T-cell (primary cell): Measurements from ENCODE around the gene FANCE. TPM values are rescaled to one million over a fixed set of nuclear protein-coding genes. Genes with fewer than 3 reads are reported as not detected.

Experiments
- ATAC-seq, 4 experiments: fragments of 200-7000 bp in 3 of 4; fragments of 150-1000 bp in 1 of 4; cut with Tn5 transposase; replicated peaks in 1 of 4; 1 replicate in 3 of 4; 2 replicates in 1 of 4; pipeline ENCODE4 v1.10.0; 2021; ENCODE audit warnings: moderate library complexity in 3 of 4, mild to moderate bottlenecking in 2 of 4, moderate number of reproducible peaks in 1 of 4
- CTCF ChIA-PET, 2 donors: fragments of 300-600 bp; sonication (Branson Sonifier 250); formaldehyde crosslinking; loops; one replicate each; lab custom pipeline; 2022; ENCODE audit warnings: antibody characterized with exemption in 2 of 2; lab: Charles Lee
- POLR2A ChIA-PET, 2 donors: fragments of 300-600 bp; sonication (Branson Sonifier 250); formaldehyde crosslinking; loops; one replicate each; lab custom pipeline; 2022; ENCODE audit warnings: antibody characterized with exemption in 2 of 2; lab: Charles Lee
- DNase-seq, 35 experiments: peaks; one replicate each; pipeline versions ENCODE4 v3.0.0 to v3.0.0-alpha.2; 2013 to 2023
- H3K27ac ChIP-seq: one replicate; pipeline ENCODE4 v1.5.1; 2013; ENCODE audit warnings: low read length
- H3K27me3 ChIP-seq, 2 experiments: replicated peaks in 1 of 2; 1 replicate in 1 of 2; 2 replicates in 1 of 2; pipeline versions ENCODE4 v1.6.1 to v1.7.0; 2013; ENCODE audit warnings: low read length in 1 of 2, mixed read lengths in 1 of 2; ENCODE audit not compliant: control insufficient read depth in 2 of 2, insufficient read depth in 2 of 2; ENCODE audit errors: extremely low read depth in 1 of 2
- H3K36me3 ChIP-seq, 2 donors: 1 replicate in 1 of 2; 2 replicates in 1 of 2; pipeline versions ENCODE4 v1.6.1 to v1.7.0; 2013; ENCODE audit warnings: low read length in 1 of 2; ENCODE audit not compliant: control insufficient read depth in 2 of 2, insufficient read depth in 1 of 2; ENCODE audit errors: extremely low read depth in 1 of 2
- H3K4me1 ChIP-seq, 2 experiments: 1 replicate in 1 of 2; 2 replicates in 1 of 2; pipeline versions ENCODE4 v1.6.1 to v1.7.0; 2013; ENCODE audit warnings: low read length in 2 of 2, mixed read lengths in 1 of 2; ENCODE audit not compliant: insufficient read depth in 2 of 2, control insufficient read depth in 1 of 2; ENCODE audit errors: extremely low read depth in 1 of 2
- H3K4me3 ChIP-seq, 2 donors: 1 replicate in 1 of 2; 2 replicates in 1 of 2; pipeline versions ENCODE4 v1.5.1 to v1.7.0; 2013; ENCODE audit warnings: mild to moderate bottlenecking in 2 of 2, low read length in 1 of 2, moderate library complexity in 1 of 2; ENCODE audit not compliant: control insufficient read depth in 1 of 2; ENCODE audit errors: extremely low read depth in 1 of 2
- H3K9me3 ChIP-seq: 2 replicates; pipeline ENCODE4 v1.7.0; 2013
- H3K27ac Mint-ChIP-seq, 2 donors: one replicate each; pipeline ENCODE4 v1.8.0; 2020 to 2021; ENCODE audit warnings: mild to moderate bottlenecking in 2 of 2, mixed read lengths in 2 of 2
- H3K27me3 Mint-ChIP-seq, 2 donors: one replicate each; pipeline ENCODE4 v1.8.0; 2021 to 2022; ENCODE audit warnings: mixed read lengths in 2 of 2
- H3K36me3 Mint-ChIP-seq: one replicate; pipeline ENCODE4 v1.8.0; 2021; ENCODE audit warnings: mixed read lengths
- H3K4me1 Mint-ChIP-seq, 3 donors: one replicate each; pipeline ENCODE4 v1.8.0; 2020 to 2022; ENCODE audit warnings: mixed read lengths in 3 of 3, mild to moderate bottlenecking in 1 of 3
- H3K4me3 Mint-ChIP-seq, 3 donors: one replicate each; pipeline ENCODE4 v1.8.0; 2020 to 2022; ENCODE audit warnings: mild to moderate bottlenecking in 3 of 3, mixed read lengths in 3 of 3, moderate library complexity in 3 of 3
- H3K9me3 Mint-ChIP-seq, 3 donors: one replicate each; pipeline ENCODE4 v1.8.0; 2020 to 2022; ENCODE audit warnings: mixed read lengths in 3 of 3
- WGBS: methylation state at CpG from one replicate; pipeline ENCODE4 v1.1.5; 2013; ENCODE audit warnings: missing lambda C conversion rate; ENCODE audit not compliant: insufficient coverage; 5-methylcytosine and 5-hydroxymethylcytosine counted together
- total RNA-seq, 35 experiments: library from RNA in 6 of 35; stranded (reverse) in 6 of 35; fragments of 120-200 nt in 1 of 35; gene quantifications; one replicate each; pipeline versions ENCODE4 v1.2.1 to v1.2.4 and lab custom pipeline; 2013 to 2026

FANCE gene
- total RNA-seq, 5 donors from 2014 or later (not counting 1 experiment from before 2014, with no cell fraction given), result 5.6 to 12.8 (median 11.7) TPM

DNA sequence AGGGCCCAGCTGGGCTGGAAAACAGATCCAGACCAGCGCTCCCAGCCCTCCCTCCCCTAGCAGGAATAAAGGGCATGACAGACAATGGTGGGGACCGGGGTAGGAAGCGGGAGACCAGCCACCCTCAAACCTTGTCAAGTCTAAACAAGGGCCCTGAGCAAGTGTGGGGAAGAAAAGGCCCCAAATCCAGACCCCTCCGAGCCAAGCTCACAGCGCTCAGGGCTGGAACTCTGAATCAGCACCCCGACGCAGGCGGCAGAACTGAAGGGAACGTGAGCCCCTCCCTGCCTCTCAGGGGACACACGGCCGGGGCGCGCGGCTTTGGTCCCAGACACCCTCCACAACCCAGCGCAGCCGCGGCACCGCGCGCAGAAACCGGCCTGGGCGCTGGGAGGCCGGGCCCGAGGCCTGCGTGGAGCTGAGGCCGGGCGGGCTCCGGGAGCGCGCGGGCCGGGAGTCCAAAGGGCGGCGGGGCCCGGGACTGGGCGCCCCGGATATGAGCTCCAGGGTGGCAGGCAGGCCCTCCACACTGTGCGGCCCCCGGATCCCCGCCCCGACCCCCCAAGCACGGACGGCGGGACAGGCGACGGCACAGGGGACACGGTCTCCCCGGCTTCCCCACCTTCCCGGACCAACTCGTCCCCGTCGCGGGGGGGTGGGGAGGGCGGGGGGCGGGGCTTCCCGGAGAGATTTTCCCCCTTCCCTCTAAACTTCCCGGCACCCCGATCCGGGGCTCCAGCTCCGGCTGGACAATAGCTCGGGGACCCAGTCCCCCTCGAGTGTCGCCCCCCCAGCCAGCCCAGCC lies 44.1 kb downstream of the FANCE start:
- H3K36me3 ChIP-seq, result no peaks in the 10 kb centered on the region
- DNase-seq (peak in 3 of 35 experiments; percentile 8 to 22 (median 13)), ATAC-seq (peak in 1 of 4 experiments; percentile 3)
- no peak overlapping the region for H3K27ac ChIP-seq
- Mint-ChIP-seq H3K27me3 (peaks cover 0 to 16% of the 10 kb centered on the region in 2 donors), H3K4me3 (peak overlapping the region; percentile 66 to 77 (median 70)), H3K27ac (no peak overlapping the region), H3K36me3 (no peaks in the 10 kb centered on the region), H3K4me1 (peaks cover 19 to 22% (median 21%) of the 10 kb centered on the region in 3 donors), H3K9me3 (no peaks in the 10 kb centered on the region)
- WGBS, result 81% methylated on average over 14 of the region's 63 CpGs
- H3K9me3 ChIP-seq, result no peaks in the 10 kb centered on the region
- peaks cover 0 to 31% of the 10 kb centered on the region in 2 experiments for H3K27me3 ChIP-seq
- peaks cover 0 to 27% of the 10 kb centered on the region in 2 experiments for H3K4me1 ChIP-seq
- H3K4me3 ChIP-seq, result peak overlapping the region in 1 of 2 donors; percentile 30
- ChIA-PET POLR2A (no interaction called here), CTCF (interaction anchor here in 1 of 2 donors (0.7 kb wide), 1 partner anchor 169 kb away, joined by 5 read pairs; no protein-coding TSS in a partner anchor)

DNA sequence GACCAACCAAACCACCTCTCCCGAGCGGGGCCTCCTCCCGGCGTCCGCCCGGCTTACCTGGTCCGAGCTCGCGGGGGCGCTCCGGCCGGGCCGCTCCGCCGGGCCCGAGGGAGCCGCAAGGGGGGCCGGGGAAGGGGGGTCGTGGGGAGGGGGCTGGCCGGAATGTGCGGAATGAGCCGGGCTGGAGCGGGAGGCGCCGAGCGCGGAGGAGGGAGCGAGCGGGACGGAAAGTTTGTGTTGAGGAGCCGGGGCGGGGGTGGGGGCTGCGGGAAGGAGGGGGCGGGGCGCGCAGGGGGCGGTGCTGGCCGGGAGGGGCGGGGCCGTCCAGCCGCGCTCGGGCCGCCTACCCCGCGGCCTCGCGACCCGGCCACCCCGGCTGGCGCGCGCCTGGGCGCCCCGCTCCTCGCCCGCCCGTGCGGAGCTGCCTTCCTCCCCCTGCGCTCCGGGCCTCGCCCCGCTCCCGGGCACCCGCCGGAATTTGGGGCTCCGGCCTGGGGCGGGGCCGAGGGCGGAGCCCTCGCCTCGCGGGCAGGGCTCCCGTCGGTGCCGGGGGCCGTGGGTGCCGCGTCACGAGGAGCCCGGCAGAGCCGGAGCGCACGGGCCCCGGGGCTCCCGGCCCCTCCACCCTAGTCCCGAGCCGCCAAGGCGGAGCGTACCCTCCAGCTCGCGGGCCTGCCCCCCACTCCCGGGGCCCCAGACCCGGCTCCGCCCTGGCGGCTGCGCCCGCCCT lies 44.9 kb downstream of the FANCE start, which contains the start of gene TEAD3:
Gene TEAD3, minus strand, starts transcription at position 239 of the 730 bp plus-strand sequence.
- H3K27ac Mint-ChIP-seq, result no peak within 1 kb of the TSS
- Histone ChIP-seq H3K36me3 (no peaks in the 10 kb centered on the region), H3K27me3 (peaks cover 0 to 34% of the 10 kb centered on the region in 2 experiments), H3K4me1 (peaks cover 0 to 27% of the 10 kb centered on the region in 2 experiments), H3K4me3 (peak within 1 kb of the TSS; percentile 58 to 79), H3K9me3 (no peaks in the 10 kb centered on the region), H3K27ac (no peak within 1 kb of the TSS)
- H3K36me3 Mint-ChIP-seq, result no peaks in the 10 kb centered on the region
- H3K4me1 Mint-ChIP-seq, result peaks cover 17 to 22% (median 19%) of the 10 kb centered on the region in 3 donors
- peak in 23 of 35 experiments; percentile 7 to 67 (median 26) for DNase-seq
- ChIA-PET CTCF (interaction anchor here in 1 of 2 donors (0.7 kb wide), 1 partner anchor 168 kb away, joined by 5 read pairs; no protein-coding TSS in a partner anchor), POLR2A (interaction anchor here in 1 of 2 donors (0.5 to 0.6 kb wide), 2 partner anchors 10 kb away, joined by 3 to 13 read pairs; no protein-coding TSS in a partner anchor)
- H3K9me3 Mint-ChIP-seq, result no peaks in the 10 kb centered on the region
- 1% methylated on average over 71 of the region's 98 CpGs for WGBS
- peak; percentile 76 to 78 (median 77) for ATAC-seq
- H3K27me3 Mint-ChIP-seq, result peaks cover 0 to 20% of the 10 kb centered on the region in 2 donors
- peak within 1 kb of the TSS; percentile 73 to 81 (median 74) for H3K4me3 Mint-ChIP-seq

DNA sequence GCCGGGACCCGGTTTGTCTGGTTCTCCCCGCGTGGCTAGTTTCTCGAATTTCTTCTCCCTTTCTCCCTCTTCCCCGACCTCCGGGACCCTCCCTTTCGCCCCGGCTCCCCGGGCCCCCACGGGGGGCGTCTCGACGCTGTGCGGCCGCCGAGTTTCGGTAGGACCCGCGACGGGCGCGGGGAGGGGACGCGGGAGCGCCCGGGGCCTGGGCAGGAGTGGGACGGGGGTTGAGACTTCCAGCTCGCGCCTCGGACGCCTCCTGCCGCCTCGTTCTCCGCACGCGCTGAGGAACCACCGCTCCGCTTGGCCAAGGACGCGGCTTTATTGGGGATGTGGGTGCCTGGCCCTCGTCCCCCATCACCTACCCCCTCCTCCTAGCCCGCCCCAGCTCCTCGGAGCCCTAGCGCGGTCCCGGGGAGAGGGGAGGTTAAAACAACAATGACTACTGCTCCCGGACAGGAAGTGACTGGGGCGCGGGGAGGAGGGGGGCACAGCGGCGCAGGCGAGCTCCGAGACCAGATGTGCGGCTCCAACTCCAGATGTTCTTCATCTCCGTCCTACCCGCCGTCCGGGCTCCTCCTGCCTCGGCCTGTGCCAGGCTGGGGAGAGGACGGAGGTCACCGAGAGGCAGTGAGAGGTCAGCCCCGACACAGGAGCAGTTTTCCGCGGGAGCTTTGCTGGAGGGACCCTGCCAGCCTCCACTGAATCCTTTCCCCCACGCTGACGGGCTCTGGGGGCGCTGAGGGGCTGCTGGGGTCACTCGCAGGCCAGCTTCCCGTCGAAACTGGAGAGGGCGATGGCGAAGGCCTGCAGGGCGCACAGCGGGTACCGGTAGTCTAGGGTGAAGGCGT lies 45.7 kb downstream of the FANCE start:
- ChIA-PET POLR2A (interaction anchor here in 1 of 2 donors (0.6 kb wide), 1 partner anchor 11 kb away, joined by 3 read pairs; no protein-coding TSS in a partner anchor), CTCF (interaction anchor here in 1 of 2 donors (0.6 kb wide), 2 partner anchors 35 to 182 kb away, joined by 4 to 5 read pairs; no protein-coding TSS in a partner anchor)
- Mint-ChIP-seq H3K36me3 (no peaks in the 10 kb centered on the region), H3K9me3 (no peaks in the 10 kb centered on the region), H3K27ac (no peak overlapping the region), H3K27me3 (peaks cover 0 to 26% of the 10 kb centered on the region in 2 donors), H3K4me1 (peaks cover 14 to 20% (median 16%) of the 10 kb centered on the region in 3 donors), H3K4me3 (peak overlapping the region; percentile 73 to 81 (median 74))
- WGBS, result 14% methylated on average over 55 of the region's 77 CpGs
- Histone ChIP-seq H3K27ac (no peak overlapping the region), H3K9me3 (no peaks in the 10 kb centered on the region), H3K4me3 (peak overlapping the region; percentile 58 to 79), H3K4me1 (peaks cover 0 to 27% of the 10 kb centered on the region in 2 experiments), H3K36me3 (no peaks in the 10 kb centered on the region), H3K27me3 (peaks cover 0 to 37% of the 10 kb centered on the region in 2 experiments)
- peak; percentile 17 to 43 (median 34) for ATAC-seq
- DNase-seq, result peak in 26 of 35 experiments; percentile 14 to 50 (median 30)

DNA sequence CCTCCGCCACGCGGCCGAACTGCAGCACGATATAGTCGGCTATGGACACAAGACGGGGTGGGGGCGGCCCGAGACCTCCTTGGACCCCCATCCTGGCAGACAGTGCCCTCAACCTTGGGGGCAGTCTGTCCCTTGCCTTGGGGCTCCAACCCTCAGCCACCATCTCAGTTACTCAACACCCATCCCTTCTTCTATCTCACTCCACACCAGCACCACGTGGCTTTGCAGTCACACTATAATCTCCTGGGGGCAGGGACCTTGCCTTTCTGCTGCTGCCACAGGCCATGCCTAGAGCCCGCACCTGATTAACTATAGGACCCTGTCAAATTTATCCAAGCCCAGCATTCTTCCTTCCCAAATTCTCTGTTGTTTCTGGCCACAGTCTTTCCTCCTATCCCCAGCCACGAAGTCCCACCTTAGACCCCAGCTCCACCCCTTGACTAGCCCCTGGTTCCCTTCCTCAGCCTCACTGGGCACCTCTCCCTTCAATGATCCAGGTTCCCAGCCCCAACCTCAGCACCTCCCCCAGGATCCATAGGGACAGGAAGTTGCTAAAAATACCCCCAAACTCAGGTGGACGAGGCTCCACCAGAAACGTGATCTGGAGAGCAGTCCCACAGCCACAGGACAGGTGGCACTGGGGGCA lies 46.4 kb downstream of the FANCE start:
- no peaks in the 10 kb centered on the region for H3K36me3 ChIP-seq
- no peak overlapping the region for H3K27ac ChIP-seq
- Mint-ChIP-seq H3K27me3 (peaks cover 0 to 32% of the 10 kb centered on the region in 2 donors), H3K36me3 (no peaks in the 10 kb centered on the region), H3K4me1 (peaks cover 8 to 20% (median 16%) of the 10 kb centered on the region in 3 donors), H3K9me3 (no peaks in the 10 kb centered on the region), H3K27ac (no peak overlapping the region), H3K4me3 (peak overlapping the region; percentile 73 to 81 (median 74))
- DNase-seq (no peak), ATAC-seq (no peak)
- no peaks in the 10 kb centered on the region for H3K9me3 ChIP-seq
- 64% methylated on average over 12 of the region's 14 CpGs for WGBS
- H3K4me3 ChIP-seq, result peak overlapping the region; percentile 58 to 79
- H3K27me3 ChIP-seq, result peaks cover 0 to 40% of the 10 kb centered on the region in 2 experiments
- ChIA-PET POLR2A (no interaction called here), CTCF (interaction anchor here in 1 of 2 donors (0.6 kb wide), 2 partner anchors 34 to 183 kb away, joined by 4 to 5 read pairs; no protein-coding TSS in a partner anchor)
- peaks cover 0 to 27% of the 10 kb centered on the region in 2 experiments for H3K4me1 ChIP-seq

DNA sequence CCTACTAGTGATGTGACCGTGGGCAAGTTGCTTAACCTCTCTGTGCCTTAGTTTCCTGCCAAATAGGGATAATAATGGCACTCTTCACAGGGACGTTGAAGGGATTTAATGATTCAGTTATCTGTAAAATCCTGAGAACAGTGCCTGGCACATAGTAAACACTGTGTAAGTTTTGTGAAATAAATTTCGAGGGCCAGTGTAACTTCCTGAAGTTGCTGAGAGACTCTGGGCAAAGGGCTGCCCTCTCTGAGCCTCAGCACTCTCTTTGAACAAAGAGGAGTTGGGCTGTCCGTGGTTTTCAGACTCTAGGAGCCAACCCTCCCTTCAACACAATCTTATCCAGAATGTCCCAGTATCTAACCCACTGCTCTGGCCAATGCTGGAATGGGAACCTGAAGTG lies 47.2 kb downstream of the FANCE start:
- no peaks in the 10 kb centered on the region for H3K36me3 ChIP-seq
- POLR2A ChIA-PET, result no interaction called here
- no peak overlapping the region for H3K4me3 ChIP-seq
- H3K27me3 Mint-ChIP-seq, result peaks cover 0 to 32% of the 10 kb centered on the region in 2 donors
- no peak overlapping the region for H3K27ac Mint-ChIP-seq
- H3K4me1 Mint-ChIP-seq, result peaks cover 8 to 16% (median 12%) of the 10 kb centered on the region in 3 donors
- no peak overlapping the region for H3K27ac ChIP-seq
- CTCF ChIA-PET, result no interaction called here
- ATAC-seq (no peak), DNase-seq (no peak)
- no peak overlapping the region for H3K4me3 Mint-ChIP-seq
- no peaks in the 10 kb centered on the region for H3K9me3 Mint-ChIP-seq
- H3K9me3 ChIP-seq, result no peaks in the 10 kb centered on the region
- 92% methylated on average over 3 of the region's 4 CpGs for WGBS
- H3K4me1 ChIP-seq, result peaks cover 0 to 23% of the 10 kb centered on the region in 2 experiments
- H3K27me3 ChIP-seq, result peaks cover 0 to 46% of the 10 kb centered on the region in 2 experiments
- no peaks in the 10 kb centered on the region for H3K36me3 Mint-ChIP-seq
